KOPT-K1 (cell line): ENCODE measurements around the gene RANBP10.

Experiments used
- H3K27ac ChIP-seq: fragments of 200-600 bp; sonication (generic); 2 replicates; pipeline ENCODE4 v1.5.1; 2016; ENCODE audit warnings: antibody characterized with exemption, mild to moderate bottlenecking, low read depth, low read length; ENCODE audit not compliant: poor library complexity, severe bottlenecking
- H3K36me3 ChIP-seq: fragments of 200-600 bp; sonication (generic); 2 replicates; pipeline ENCODE4 v1.5.1; 2017; ENCODE audit warnings: antibody characterized with exemption, mild to moderate bottlenecking, low read length, moderate library complexity; ENCODE audit not compliant: insufficient read depth
- H3K9me3 ChIP-seq: fragments of 200-600 bp; sonication (generic); 2 replicates; pipeline ENCODE4 v1.5.1; 2017; ENCODE audit warnings: antibody characterized with exemption, low read length, mild to moderate bottlenecking; ENCODE audit not compliant: insufficient read depth, poor library complexity, severe bottlenecking

Gene RANBP10

GRCh38 chr16:67803894-67804293 lies 2.5 kb downstream of the RANBP10 start:
- H3K36me3 ChIP-seq, result peaks cover 40% of the 10 kb centered on the region
- no peak overlapping the region for H3K27ac ChIP-seq
- no peaks in the 10 kb centered on the region for H3K9me3 ChIP-seq

DNA sequence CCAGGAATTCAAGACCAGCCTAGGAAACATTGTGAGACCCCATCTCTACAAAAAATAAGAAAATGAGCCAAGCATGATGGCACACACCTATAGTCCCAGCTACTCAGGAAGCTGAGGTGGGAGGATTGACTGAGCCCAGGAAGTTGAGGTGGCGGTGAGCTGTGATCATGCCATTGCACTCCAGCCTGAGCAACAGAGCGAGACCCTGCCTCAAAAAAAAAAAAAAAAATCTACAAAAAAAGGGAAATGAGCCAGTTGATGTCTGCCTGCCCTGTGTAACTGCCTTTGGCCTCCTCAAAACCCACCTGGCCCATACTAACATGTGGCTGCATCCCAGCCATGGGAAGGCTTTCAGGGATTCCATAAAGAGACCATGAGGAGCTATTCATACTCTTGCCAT lies 4.5 kb downstream of the RANBP10 start:
- Histone ChIP-seq H3K27ac (peak overlapping the region; percentile 62), H3K9me3 (no peaks in the 10 kb centered on the region), H3K36me3 (peaks cover 55% of the 10 kb centered on the region)

- no peaks in the 10 kb centered on the region for H3K9me3 ChIP-seq
- peaks cover 62% of the 10 kb centered on the region for H3K36me3 ChIP-seq
- H3K27ac ChIP-seq, result peak overlapping the region; percentile 62
Measured at GRCh38 chr16:67801241-67801640, 5.1 kb downstream of the RANBP10 start.

- Histone ChIP-seq H3K36me3 (peaks cover 65% of the 10 kb centered on the region), H3K9me3 (no peaks in the 10 kb centered on the region), H3K27ac (peak overlapping the region; percentile 62)
Measured at GRCh38 chr16:67800338-67800926, 5.9 kb downstream of the RANBP10 start.

DNA sequence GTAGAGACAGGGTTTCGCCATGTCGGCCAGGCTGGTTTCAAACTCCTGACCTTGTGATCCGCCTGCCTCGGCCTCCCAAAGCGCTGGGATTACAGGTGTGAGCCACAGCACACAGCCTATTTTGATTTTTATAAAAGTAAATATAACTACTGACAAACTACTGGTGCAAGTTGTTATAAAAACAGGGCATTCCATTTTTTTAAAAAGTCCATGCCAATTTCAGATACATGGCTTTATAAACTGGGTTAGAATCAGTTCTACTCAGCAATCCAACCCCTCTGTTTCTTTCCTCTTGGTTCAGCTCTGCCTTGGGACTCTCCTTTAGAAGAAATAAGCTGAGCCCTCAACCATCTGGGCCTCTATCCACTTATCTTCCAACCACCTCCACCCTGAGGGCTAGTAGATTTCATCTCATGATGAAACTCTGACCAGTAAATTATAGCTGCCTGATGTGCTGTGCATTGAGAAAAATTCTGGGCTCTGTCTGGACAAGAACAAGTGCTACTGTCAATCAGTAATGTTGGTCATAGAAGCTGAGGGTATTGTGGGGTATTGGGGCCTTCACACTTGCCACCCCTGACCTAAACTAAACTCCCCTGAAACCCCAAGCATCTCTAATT lies 10.2 kb downstream of the RANBP10 start:
- Histone ChIP-seq H3K9me3 (no peaks in the 10 kb centered on the region), H3K36me3 (peaks cover 49% of the 10 kb centered on the region), H3K27ac (no peak overlapping the region)

GRCh38 chr16:67790071-67790470 lies 16.3 kb downstream of the RANBP10 start:
- H3K9me3 ChIP-seq, result no peaks in the 10 kb centered on the region
- no peak overlapping the region for H3K27ac ChIP-seq
- peaks cover 3% of the 10 kb centered on the region; the same call in 1 of the 2 replicates for H3K36me3 ChIP-seq

- no peak overlapping the region for H3K27ac ChIP-seq
- no peaks in the 10 kb centered on the region for H3K9me3 ChIP-seq
- H3K36me3 ChIP-seq, result peaks cover 3% of the 10 kb centered on the region; the same call in 1 of the 2 replicates
Measured at GRCh38 chr16:67786491-67786890, 19.9 kb downstream of the RANBP10 start.

DNA sequence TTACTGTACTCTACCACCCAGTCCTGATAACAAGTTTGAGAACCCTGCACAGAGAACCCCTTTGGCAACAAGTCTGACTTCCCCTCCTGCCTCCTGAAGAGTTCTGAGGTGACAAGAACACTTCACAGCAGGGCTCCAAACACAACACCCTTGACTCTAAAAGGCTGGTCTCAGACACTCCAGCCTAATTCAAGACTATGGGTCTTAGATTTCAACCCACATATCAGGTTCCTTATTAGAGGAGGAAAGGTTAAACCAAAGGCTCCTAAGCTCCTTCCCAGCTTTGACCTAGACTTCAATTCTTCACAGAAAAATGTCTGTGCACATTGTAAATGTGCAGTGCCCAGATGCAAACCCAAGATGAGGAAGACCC lies 23.0 kb downstream of the RANBP10 start:
- no peaks in the 10 kb centered on the region for H3K36me3 ChIP-seq
- no peak overlapping the region for H3K27ac ChIP-seq
- no peaks in the 10 kb centered on the region for H3K9me3 ChIP-seq

GRCh38 chr16:67782567-67783352 lies 23.6 kb downstream of the RANBP10 start:
- H3K27ac ChIP-seq, result no peak overlapping the region
- H3K36me3 ChIP-seq, result no peaks in the 10 kb centered on the region
- no peaks in the 10 kb centered on the region for H3K9me3 ChIP-seq

GRCh38 chr16:67781565-67781921 lies 24.8 kb downstream of the RANBP10 start:
- Histone ChIP-seq H3K27ac (peak overlapping the region; percentile 68), H3K36me3 (no peaks in the 10 kb centered on the region), H3K9me3 (no peaks in the 10 kb centered on the region)

- H3K27ac ChIP-seq, result peak overlapping the region; percentile 68
- no peaks in the 10 kb centered on the region for H3K9me3 ChIP-seq
- H3K36me3 ChIP-seq, result no peaks in the 10 kb centered on the region
Measured at GRCh38 chr16:67780847-67781564, 25.4 kb downstream of the RANBP10 start.

DNA sequence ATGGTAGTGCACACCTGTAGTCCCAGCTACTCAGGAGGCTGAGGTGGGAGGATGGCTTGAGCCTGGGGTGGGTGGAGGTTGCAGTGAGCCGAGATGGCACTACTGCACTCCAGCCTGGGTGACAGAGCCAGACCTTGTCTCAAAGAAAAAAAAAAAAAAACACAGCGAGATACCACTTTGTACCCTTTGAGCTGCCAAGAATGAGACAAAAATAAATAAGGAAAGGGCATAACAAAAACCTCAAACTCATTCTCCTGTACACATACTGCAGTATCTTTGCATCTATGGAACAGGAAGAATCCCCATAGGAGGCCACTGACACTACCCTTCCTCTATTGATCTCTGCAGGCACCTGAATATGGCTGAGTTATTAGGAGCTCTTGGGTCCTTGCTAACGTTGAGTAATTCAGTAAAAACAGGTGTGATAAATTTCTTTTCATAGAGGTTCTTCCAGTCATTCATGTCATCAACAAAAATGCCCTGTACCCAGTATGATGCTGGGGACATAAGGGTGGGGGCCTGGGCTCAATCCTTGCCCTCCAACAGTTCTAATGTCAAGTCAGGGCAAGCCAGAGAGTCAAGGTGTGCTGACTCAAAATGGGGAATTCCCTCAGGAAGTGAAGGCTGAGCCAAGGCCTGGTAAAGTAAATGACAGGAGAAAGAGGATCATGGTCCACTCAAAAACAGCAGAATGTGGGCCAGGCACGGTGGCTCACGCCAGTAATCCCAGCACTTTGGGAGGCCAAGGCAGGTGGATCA lies 26.9 kb downstream of the RANBP10 start:
- H3K36me3 ChIP-seq, result peaks cover 3% of the 10 kb centered on the region; the same call in 1 of the 2 replicates
- no peaks in the 10 kb centered on the region for H3K9me3 ChIP-seq
- no peak overlapping the region for H3K27ac ChIP-seq

DNA sequence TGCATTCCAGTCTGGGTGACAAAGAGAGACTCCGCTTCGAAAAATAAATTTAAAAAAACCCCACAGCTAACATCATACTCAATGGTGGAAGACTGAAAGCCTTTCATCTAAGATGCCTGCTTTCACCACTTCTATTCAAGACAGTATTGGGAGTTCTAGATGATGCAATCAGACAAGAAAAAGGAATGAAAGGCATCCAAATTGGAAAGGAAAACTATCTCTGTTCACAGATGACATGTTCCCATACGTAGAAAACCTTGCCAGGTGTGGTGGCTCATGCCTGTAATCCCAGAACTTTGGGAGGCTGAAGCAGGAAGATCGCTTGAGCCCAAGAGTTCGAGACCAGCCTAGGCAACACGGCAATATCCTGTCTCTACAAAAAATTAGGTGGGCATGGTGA lies 31.1 kb downstream of the RANBP10 start:
- Histone ChIP-seq H3K36me3 (peaks cover 24% of the 10 kb centered on the region; the same call in 1 of the 2 replicates), H3K9me3 (no peaks in the 10 kb centered on the region), H3K27ac (no peak overlapping the region)

DNA sequence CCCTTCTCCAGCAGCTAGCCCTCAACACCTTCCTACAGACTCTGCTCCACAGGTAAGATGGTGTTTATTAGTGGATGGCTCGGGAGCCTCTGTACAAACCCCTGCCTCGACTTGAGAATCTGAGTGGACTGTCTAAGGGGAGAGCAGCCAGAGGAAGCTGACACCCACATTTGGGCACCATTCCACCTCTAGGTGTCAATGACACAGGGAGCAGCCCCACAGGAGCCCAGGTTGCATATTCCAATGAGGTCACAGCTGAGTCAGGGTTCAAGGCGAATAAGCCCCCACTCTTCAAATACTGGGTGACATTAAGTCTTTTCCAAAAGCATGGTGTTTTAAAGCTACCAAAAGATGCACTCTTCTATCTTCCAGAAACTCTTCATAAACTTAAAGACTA lies 31.9 kb downstream of the RANBP10 start:
- H3K36me3 ChIP-seq, result peaks cover 32% of the 10 kb centered on the region; the same call in 1 of the 2 replicates
- no peaks in the 10 kb centered on the region for H3K9me3 ChIP-seq
- H3K27ac ChIP-seq, result no peak overlapping the region
